DMS153 (cell line): ENCODE measurements around the gene TSHR.
"Not testable (repeated sequence)": the region's sequence is repeated elsewhere in the genome, so short reads cannot be mapped to it uniquely, and the experiment has no call there.

Source experiments
- DNase-seq: peaks from one replicate; lab custom pipeline; 2025; lab: John Stamatoyannopoulos, UW

The TSHR gene

GRCh38 chr14:80951491-80951890 is 3.9 kb upstream of the TSHR start:
- DNase-seq = no peak

- not testable (repeated sequence) for DNase-seq
Measured at GRCh38 chr14:80953211-80953610, 2.2 kb upstream of the TSHR start.

- peak; percentile 52 for DNase-seq
Measured at GRCh38 chr14:80954687-80955299, 628 bp upstream of the TSHR start.

- no peak for DNase-seq
Measured at GRCh38 chr14:80956102-80956501, 681 bp downstream of the TSHR start.

GRCh38 chr14:80956922-80957321 is 1.5 kb downstream of the TSHR start:
- no peak for DNase-seq

GRCh38 chr14:80957613-80958012 is 2.2 kb downstream of the TSHR start:
- DNase-seq = no peak

GRCh38 chr14:80958226-80958625 is 2.8 kb downstream of the TSHR start:
- no peak for DNase-seq

- no peak for DNase-seq
Measured at GRCh38 chr14:80958939-80959338, 3.5 kb downstream of the TSHR start.

GRCh38 chr14:80959496-80959895 is 4.1 kb downstream of the TSHR start:
- no peak for DNase-seq

GRCh38 chr14:80965037-80965436 is 9.6 kb downstream of the TSHR start:
- no peak for DNase-seq

- no peak for DNase-seq
Measured at GRCh38 chr14:80973931-80974641, 18.7 kb downstream of the TSHR start.

- no peak for DNase-seq
Measured at GRCh38 chr14:80974679-80975078, 19.3 kb downstream of the TSHR start.

- DNase-seq = no peak
Measured at GRCh38 chr14:80977221-80977620, 21.8 kb downstream of the TSHR start.

- no peak for DNase-seq
Measured at GRCh38 chr14:80978403-80978802, 23.0 kb downstream of the TSHR start.

- DNase-seq = no peak
Measured at GRCh38 chr14:80979951-80980350, 24.5 kb downstream of the TSHR start.

- no peak for DNase-seq
Measured at GRCh38 chr14:80981156-80981555, 25.7 kb downstream of the TSHR start.

GRCh38 chr14:80981673-80982072 is 26.3 kb downstream of the TSHR start:
- no peak for DNase-seq

GRCh38 chr14:80982711-80983110 is 27.3 kb downstream of the TSHR start:
- DNase-seq = no peak

GRCh38 chr14:80987235-80988032 is 32.0 kb downstream of the TSHR start:
- peak; percentile 72 for DNase-seq

GRCh38 chr14:80988192-80988591 is 32.8 kb downstream of the TSHR start:
- DNase-seq = no peak

- no peak for DNase-seq
Measured at GRCh38 chr14:80988735-80989429, 33.5 kb downstream of the TSHR start.

- DNase-seq = no peak
Measured at GRCh38 chr14:80992580-80992979, 37.2 kb downstream of the TSHR start.
